GM04503 (cell line): Measurements from ENCODE around the gene CNEP1R1.

Experiments used
- DNase-seq: peaks from one replicate; pipeline ENCODE4 v3.0.0-alpha.2; 2012; ENCODE audit warnings: low read depth

CNEP1R1 gene

DNA sequence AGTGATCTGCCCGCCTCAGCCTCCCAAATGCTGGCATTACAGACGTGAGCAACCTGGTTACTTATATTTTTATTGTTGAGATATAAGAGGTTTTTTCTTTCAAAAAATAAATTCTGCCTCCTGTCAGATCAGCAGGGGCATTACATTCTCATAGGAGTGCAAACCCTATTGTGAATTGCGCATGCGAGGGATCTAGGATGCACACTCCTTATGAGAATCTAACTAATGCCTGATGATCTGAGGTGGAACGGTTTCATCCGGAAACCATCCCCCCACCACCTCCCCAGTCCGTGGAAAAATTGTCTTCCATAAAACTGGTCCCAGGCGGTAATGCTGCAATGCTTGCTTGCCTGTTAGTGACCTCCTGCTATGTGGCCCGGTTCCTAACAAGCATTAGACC, 7.5 kb upstream of the CNEP1R1 start:
- DNase-seq: no peak

DNA sequence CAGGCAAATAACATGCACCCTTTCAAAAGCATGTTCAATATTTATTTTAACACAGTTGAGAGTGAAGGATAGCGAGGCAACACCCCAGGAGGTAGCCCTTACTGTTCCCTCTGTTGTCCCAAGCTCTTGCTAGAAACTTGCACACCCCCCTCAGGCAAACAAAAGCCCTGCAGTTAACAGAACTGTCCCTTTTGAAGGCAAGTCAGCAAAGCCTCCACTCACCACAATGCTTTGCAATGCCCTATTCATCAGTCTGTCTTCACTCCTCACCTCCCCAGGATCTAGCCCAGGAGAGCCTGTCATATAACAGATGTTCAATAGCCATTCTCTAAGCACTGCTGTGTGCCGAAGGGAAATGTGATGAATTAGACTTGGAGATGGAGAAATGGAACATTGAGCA, 3.5 kb upstream of the CNEP1R1 start:
- no peak for DNase-seq

DNA sequence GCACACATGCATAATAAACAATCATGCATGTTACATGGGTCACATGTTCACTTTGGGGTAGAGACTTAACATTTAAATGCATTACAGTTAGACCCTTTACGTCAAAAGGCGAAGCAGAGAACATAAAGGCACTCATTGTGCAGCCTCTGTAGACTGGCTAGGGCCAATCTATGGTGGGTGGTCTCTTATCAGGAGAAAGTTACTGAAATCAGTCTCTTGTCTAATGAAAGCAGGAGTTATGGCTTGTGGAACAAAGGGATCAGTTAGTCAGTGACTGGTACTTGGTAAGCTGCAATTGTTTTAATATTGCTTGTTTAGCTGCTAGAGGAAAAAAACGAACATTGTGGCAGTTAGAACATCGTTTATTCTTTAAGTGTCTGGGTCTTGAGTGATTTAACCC, 1.4 kb upstream of the CNEP1R1 start:
- no peak for DNase-seq

DNA sequence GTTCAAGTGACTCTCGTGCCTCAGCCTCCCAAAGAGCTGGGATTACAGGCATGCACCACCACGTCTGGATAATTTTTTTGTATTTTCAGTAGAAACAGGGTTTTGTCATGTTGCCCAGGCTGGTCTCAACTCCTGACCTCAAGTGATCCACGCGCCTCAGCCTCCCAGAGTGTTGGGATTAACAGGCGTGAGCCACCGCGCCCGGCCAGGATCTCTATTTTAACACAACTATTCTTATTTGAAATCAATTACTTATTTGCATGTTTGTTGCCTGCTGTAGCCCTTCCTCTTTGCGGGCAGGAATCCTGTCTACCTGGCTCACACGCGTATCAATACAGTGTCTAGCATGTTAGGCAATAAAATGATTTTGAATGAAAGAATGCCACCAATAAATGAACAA, 818 bp upstream of the CNEP1R1 start:
- DNase-seq: no peak

DNA sequence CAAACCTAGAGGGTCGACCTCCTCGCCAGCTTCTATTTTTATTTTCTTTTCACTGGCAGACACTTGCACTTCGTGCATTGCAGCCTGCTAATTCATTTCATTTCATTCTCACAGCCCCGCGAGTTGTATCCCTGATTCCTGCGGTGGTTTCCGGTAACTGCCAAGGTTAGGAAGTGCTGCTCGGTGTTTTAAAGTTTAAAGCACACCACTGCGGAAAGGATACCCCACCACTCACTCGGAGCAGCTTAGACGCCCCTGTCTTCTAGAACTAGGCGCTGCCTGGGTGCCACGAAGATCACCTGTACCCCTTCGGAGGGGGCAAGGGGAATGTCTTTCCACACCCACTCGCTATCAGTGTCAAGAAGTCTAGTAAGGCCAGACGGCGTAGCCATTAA, 509 bp downstream of the CNEP1R1 start:
- no peak for DNase-seq

DNA sequence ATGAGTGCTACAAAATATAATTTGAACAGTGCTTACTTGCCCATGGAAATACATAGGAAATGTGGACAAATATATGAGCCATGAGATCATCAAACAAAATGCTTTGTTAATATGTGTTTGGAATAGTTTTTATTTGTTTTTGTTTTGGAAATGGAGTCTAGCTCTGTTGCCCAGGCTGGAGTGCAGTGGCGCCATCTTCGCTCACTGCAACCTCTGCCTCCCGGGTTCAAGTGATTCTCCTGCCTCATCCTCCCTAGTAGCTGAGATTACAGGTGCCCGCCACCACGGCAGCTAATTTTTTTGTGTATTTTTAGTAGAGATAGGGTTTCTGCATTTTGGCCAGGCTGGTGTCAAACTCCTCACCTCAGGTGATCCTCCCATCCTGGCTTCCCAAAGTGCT, 2.8 kb downstream of the CNEP1R1 start:
- DNase-seq: no peak

DNA sequence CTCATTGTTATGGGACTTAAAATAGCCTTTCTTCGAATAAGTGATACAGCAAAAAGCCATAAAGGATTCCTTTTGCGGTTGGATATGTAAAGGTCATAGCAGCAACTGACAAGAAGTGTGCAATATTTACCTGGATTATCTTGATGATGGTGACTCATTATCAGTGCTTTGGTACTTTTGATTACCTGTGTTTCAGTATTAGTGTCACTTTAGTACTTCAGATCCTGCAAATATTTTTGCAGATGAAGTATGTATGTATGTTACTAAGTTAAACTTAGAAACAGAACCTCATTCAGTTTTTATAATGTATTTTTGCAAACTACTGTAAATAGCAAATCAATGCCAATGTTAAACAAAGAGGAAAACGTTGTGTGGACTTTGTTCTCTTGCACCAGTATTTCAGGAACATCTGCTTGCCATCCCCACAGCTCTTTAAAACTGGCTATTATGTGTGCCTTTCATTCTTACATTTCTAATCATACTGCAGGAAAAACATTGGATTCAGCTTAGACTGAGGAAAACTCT, 10.5 kb downstream of the CNEP1R1 start:
- DNase-seq: no peak

DNA sequence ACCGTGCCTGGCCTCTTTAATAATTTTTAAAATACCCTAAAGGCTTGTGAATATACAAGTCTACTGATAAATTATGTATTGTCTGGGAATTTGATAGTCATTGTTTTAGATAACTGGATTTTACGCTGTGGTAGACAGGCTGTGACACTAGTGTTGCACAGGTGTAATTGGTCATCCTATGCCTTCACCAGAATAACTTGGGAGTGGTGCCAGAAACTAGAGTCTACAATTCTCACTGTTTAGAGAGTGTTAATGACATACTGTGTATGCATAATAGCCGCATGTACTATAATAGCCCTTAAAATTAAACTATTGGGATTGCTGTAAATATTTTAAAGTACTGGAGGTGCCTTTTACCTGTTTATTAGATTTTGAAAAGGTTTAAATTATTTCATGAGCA, 11.4 kb downstream of the CNEP1R1 start:
- no peak for DNase-seq

DNA sequence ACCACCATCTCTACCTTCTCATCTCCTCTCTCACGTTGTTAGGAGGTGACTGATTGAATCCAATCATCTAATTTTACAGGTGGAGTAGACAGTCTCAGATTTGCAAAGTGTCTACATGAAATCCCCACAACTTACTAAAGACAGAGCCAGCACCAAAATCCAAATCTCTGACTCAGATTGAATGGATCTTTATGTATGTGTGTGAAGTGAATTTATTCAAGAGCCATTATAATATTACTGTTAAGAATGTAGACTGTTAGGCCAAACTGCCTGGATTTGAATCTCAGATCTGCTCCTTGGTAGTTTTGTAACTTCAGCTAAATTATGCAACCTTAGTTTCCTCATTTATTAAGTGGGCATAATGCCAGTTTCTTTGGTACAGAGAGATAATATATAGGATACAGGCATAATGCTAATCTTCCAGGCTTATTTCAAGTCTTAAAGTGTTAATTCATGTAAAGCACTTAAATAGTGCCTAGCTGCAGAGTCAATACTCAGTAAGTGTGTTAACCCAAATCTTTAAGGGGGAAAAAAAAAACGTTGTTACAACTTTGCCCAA, 12.7 kb downstream of the CNEP1R1 start:
- DNase-seq: no peak

DNA sequence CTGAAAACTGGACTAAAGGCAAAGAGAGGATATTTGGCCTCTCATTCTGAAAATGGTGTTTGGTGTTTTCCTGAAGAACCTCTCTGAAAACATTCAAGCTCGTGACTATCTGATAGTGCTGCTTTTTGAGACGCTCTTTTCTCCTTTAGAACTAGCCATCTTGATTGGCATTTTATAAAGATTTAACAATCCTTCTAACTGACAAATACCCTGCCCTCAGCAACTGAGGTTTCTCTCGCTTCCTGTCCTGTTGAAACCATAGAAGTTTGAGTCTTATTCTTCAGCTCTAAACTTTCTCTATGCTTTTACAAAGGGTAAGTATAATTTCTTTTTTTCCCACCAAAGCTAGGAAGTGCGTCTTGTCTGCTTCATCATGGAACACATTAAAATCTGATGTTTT, 13.3 kb downstream of the CNEP1R1 start:
- no peak for DNase-seq

DNA sequence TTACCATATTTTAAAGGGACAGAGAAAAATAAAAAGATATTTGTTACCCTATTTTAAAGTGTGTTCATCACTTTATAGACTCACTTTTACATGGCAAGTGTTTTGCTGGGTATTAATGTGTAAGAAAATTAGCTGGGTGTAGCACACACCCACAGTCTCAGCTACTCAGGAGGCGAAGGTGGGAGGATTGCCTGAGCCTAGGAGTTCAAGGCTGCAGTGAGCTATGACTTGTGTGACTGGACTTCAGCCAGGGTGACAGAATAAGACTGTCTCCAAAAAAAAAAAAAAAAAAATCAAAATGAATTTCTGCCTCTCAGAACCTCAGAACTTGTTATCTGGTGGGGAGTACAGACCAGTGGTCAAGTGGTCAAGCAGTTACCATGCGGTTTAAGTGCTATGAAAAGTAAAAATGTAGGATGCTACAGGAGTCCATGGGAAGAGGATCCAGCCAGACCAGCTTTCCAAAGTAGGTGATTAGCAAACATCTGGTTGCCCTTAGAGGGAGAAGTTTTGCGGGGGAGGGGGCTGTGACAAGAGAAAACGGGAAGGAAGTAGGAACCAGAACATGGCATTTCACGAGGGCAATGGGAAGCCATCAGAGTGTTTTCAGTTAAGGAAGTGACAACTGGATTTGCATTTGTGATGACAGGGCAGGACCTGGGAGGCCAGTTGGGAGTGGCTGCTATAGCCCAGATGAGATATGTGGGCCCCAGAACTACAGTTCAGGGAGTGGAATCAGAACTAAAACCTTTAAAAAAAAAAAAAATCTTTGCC, 13.9 kb downstream of the CNEP1R1 start:
- DNase-seq: no peak

DNA sequence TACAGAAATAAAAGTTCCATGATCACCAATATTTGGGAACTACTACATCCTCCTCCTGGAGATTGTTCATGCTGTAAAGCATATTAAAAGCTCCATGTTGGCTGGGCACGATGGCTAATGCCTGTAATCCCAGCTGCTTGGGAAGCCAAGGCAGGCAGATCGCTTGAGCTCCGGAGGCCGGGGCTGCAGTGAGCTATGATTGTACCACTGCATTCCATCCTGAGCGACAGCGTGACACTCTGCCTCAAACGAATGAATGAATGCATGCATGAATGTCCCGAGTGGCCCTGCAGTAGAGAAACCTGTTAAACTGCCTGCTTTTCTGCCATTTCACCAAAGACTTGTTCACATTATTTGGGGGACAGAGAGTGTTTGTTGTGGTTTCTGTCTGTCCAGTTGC, 15.0 kb downstream of the CNEP1R1 start:
- no peak for DNase-seq

DNA sequence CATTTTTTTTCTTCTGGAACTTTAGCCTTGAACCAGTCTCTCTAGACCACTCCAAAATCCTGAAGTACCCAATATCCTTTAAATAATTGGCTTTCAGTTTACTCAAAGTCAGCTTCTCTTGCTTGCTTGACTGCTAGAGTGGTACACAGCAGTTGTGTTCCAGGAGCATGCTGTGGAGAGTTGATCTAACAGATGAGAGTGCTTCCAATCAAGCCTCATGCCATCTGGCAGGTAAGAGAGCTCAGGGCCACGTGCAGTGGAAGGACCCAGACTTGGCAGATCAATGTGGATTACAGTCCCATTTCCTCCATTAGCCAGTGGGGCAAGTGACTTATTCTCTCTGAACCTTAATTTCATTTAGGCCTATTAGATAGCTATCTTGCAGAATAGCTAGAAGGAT, 15.7 kb downstream of the CNEP1R1 start:
- no peak for DNase-seq

DNA sequence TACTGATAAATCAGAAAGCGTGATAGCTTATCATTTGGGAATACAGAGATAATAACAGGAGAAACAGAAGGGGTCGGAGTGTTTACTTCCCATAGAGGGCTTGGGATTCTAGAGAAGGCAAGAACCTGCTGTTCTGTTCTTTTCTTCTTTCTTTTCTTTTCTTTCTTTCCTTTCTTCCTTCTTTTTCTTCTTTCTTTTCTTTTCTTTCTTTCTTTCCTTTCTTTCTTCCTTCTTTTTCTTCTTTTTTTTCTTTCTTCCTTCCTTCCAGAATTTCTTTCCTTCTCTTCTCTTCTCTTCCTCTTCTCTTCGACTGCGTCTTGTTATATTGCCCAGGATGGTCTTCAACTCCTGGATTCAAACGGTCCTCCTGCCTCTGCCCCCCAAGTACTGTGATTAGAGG, 18.3 kb downstream of the CNEP1R1 start:
- DNase-seq: no peak

DNA sequence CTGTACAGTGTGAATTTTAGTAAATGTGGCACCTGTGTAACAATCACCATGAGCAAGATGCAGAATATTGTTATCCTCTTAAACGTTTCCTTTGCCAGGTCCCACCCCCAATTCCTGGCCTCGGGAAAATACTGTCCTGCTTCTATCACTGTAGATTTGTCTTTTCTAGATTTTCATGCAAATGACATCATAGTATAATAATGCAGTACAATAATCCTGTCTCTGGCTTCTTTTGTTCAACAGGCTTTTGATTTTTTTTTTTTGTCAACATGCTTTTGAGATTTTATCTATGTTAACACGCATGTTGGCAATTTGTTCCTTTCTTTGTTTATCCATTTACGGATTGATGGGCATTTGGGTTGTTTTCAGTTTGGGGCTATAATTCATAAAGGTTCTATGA, 20.4 kb downstream of the CNEP1R1 start:
- no peak for DNase-seq

DNA sequence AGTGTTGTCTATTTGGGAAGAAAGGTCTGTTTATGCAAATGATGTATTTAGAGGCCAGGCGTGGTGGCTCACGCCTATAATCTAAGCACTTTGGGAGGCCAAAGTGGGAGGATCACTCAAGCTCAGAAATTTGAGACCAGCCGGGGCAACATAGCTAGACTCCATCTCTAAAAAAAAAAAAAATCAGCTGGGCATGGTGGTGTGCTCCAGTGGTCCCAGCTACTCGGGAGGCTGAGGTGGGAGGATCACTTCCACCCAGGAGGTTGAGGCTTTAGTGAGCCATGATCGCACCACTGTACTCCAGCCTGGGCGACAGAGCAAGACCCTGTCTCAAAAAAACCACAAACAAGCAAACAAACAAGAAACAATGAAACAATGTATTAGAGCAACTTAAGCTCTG, 21.8 kb downstream of the CNEP1R1 start:
- DNase-seq: no peak

DNA sequence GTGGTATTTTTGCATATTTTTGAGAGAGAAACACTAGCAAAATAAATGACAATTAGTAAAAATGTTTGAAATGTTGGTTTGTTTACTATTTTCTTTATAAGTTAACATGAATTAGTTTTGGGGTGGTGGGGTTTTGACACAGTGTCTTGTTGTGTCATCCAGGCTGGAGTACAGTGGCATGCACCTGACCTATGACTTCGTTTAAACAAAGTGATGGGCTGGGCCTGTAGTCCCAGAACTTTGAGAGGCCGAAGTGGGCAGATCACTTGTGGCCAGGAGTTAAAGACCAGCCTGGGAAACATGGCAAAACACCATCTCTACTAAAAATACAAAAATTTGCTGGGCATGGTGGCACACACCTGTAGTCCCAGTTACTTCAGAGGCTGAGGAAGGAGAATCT, 22.8 kb downstream of the CNEP1R1 start:
- DNase-seq: no peak

DNA sequence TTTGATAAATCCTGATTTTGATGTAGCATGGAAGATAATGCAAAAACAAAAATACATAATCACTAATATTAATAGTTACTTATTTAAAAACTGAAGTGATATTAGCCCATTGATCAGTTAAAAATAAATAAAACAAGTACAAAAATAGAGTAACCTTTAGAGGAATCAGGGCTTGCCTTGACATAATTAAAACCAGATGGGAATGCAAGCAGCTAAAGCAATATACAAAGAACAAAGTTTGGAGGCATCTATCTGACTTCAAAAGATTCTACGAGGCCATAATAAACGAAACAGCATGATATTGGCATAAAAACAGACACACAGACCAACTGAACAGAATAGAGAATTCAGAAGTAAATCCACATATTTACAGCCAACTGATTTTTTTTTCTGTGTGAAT, 25.8 kb downstream of the CNEP1R1 start:
- DNase-seq: no peak

DNA sequence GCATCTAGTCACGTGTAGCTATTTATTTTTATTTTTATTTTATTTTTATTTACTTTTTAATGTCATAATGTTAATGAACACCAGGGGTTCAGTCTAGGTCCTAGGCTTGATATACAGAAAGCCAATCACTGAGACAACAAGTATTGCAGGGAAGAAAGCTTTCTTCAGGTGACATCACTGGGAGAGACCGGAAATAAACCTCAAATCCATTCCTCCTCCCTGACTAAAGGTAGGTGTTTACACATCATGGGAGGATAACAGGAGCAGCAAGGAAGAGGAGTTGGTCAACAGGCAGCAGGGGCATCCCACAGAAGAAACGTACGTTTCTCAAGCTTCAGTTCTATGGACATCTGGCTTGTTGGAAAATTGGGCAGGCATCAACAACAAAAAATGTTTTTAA, 31.2 kb downstream of the CNEP1R1 start:
- DNase-seq: no peak

DNA sequence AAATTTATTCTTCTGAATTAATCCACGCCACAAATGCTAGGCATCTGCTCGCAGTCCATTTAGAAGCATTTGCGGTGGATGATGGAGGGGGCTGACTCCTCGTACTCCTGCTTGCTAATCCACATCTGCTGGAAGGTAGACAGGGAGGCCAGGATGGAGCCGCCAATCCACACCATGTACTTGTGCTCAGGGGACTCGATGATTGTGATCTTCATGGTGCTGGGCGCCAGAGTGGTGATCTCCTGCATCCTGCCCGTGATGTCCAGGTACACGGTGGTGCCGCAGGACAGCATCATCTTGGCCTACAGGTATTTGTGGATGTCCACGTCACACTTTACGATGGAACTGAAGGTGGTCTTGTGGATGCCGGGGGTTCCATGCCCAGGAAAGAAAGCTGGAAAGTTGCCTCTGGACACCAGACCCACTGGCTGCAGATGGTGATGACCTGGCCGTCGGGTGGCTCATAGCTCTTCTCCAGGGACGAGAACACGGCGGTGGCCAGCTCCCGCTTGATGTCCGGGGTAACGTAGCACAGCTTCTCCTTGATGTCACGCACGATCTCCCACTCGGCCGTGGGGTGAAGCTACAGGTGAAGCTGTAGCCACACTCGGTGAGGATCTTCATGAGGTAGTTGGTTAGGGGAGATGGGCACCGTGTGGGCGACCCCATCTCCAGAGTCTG, 33.2 kb downstream of the CNEP1R1 start:
- DNase-seq: no peak

DNA sequence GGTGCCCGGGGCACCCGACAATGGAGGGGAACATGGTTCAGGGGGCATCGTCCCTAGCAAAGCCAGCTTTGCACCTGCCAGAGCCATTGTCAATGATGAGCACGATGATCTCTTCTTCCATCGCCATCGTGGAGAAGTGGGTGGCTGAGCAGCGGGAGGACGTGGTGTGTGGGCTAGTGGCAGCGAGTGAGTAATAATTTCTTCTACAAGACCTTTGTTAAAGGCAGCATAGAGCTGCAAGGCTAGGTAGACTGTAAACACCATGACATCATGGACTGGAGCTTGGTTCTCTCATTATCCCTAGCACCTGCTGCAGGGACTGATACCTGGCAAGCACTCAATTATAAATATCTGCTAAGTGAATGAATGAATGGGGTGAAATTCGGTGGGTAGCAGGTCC, 34.1 kb downstream of the CNEP1R1 start:
- no peak for DNase-seq

DNA sequence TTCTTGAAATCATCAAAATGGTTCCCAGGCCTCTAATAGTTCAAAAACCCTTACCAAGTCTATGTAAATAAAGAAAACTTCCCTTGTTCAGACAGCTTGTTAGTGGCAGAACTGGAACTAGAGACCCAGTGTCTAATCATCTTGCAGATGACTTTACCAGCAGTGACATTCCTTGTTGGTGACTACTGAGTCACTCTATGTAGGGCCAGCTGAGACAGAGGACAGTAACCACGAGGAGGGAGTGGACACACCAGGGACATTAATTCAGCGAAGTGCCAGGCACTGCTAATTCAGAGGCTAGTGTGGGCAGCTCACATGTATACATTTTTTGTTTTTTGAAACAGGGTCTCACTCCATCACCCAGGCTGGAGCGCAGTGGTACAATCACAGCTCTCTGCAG, 34.6 kb downstream of the CNEP1R1 start:
- no peak for DNase-seq

DNA sequence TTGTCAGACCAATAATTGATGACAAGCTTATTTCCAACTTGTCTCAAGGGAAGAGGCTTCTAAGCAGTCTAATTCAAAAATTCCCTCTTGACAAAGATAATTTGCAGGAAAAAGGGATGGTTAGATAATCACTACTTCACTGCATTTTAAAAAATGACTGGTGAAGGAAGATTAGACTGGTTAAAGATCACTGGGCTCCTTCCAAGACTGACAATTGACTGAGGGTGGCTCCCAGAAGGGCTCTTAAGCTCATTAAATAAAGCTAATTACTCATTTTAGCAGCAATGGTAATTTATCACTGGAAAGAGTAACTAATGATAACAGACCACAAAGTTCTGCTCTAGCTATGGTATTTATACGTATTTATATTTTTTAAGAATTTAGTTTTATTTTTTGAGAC, 36.3 kb downstream of the CNEP1R1 start:
- DNase-seq: no peak

DNA sequence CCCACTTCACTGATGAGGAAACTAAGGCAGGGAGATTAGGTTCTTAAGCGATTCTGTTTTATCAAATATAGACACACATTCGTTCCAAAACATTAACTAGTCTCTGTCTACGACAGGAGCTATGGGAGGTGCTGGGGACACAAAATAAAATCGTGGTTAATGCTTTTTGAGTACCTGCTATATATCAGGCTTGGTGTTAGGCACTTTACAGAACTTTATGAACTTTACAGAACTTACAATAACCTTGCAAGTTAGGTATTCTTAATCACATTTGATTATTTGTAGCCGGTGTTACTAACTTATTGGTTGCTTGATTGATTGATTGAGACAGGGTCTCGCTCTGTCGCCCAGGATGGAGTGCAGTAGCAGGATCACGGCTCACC, 40.2 kb downstream of the CNEP1R1 start:
- DNase-seq: no peak
